K562 (cell line): Measurements from ENCODE around the gene PLCB1.

Experiments
- AFF4 ChIP-seq: sonication (generic); formaldehyde crosslinking; IDR thresholded peaks from 2 replicates; pipeline ENCODE4 v1.8.0; 2023; ENCODE audit warnings: mild to moderate bottlenecking, missing genetic modification reagents
- ELF4 ChIP-seq: fragments of 450-650 bp; formaldehyde crosslinking; IDR thresholded peaks from 2 replicates; pipeline ENCODE4 v1.4.0; 2022; ENCODE audit warnings: missing genetic modification characterization
- EZH2 ChIP-seq: IDR thresholded peaks from 2 replicates; pipeline ENCODE4 v1.6.1; 2012; ENCODE audit warnings: low read depth, mild to moderate bottlenecking, inconsistent platforms, low read length, borderline replicate concordance
- GABPB1 ChIP-seq: sonication (generic); formaldehyde crosslinking; IDR thresholded peaks from 2 replicates; pipeline ENCODE4 v1.8.0; 2022; ENCODE audit warnings: mild to moderate bottlenecking, missing genetic modification reagents
- HDAC6 ChIP-seq: IDR thresholded peaks from 2 replicates; pipeline ENCODE4 v1.6.1; 2012; ENCODE audit warnings: low read depth, mild to moderate bottlenecking, control low read depth, inconsistent platforms, low read length, moderate library complexity
- HIVEP1 ChIP-seq: fragments of 250-450 bp; sonication (Bioruptor Pico); IDR thresholded peaks from 2 replicates; pipeline ENCODE4 v1.4.0; 2020; ENCODE audit warnings: mild to moderate bottlenecking
- HMGXB4 ChIP-seq: sonication (generic); formaldehyde crosslinking; IDR thresholded peaks from 2 replicates; pipeline ENCODE4 v1.8.1; 2023; ENCODE audit warnings: mild to moderate bottlenecking, missing genetic modification reagents
- MAFG ChIP-seq: fragments of 450-650 bp; conservative IDR thresholded peaks from 2 replicates; pipeline ENCODE4 v1.6.1; 2016; ENCODE audit warnings: missing genetic modification characterization, missing compliant biosample characterization
- POLR2A ChIP-seq: fragments of 450-650 bp; conservative IDR thresholded peaks from 2 replicates; pipeline ENCODE4 v1.6.1; 2016
- POLR2G ChIP-seq: fragments of 200-400 bp; formaldehyde crosslinking; IDR thresholded peaks from 2 replicates; pipeline ENCODE4 v1.6.1; 2017; ENCODE audit warnings: low read depth, mild to moderate bottlenecking, antibody characterized with exemption, low read length, moderate library complexity
- PTBP1 ChIP-seq: fragments of 200-400 bp; formaldehyde crosslinking; IDR thresholded peaks from 2 replicates; pipeline ENCODE4 v1.6.1; 2017; ENCODE audit warnings: low read depth, low read length
- SIN3A ChIP-seq, 2 experiments: fragments of 150-350 bp in 1 of 2; IDR thresholded peaks; 2 replicates each; pipeline ENCODE4 v1.6.1; 2011 to 2016; ENCODE audit warnings: borderline replicate concordance in 2 of 2, low read depth in 2 of 2, low read length in 2 of 2, mild to moderate bottlenecking in 2 of 2, moderate library complexity in 2 of 2; ENCODE audit not compliant: control insufficient read depth in 1 of 2
- SMAD3 ChIP-seq: fragments of 450-650 bp; formaldehyde crosslinking; conservative IDR thresholded peaks from 2 replicates; pipeline ENCODE4 v1.4.0; 2020; ENCODE audit warnings: mild to moderate bottlenecking
- SMC3 ChIP-seq: conservative IDR thresholded peaks from 2 replicates; pipeline ENCODE4 v1.6.1; 2011; ENCODE audit warnings: low read depth, low read length, improper control_type of control experiment; ENCODE audit not compliant: insufficient read depth

DNA sequence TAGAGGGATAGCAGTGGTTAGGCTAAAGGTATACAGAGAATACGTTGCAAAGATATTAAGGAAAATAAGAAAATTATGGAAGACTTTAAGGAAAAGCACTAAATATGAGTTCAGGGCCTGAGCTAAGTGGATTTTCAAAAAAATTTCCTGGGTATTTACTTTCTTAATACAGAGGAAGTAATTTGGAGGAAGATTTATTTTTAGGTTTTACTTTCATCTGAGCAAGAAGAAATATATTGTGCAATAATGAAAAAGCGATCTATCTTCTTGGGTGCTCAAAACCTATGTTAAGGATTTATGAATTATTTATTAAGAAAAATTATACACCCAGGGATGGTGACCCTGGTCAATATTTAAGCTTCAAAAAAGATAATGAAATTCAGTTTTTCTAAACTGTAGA is 224.7 kb downstream of the PLCB1 start:
- TF ChIP-seq AFF4 (no peak), HDAC6 (no peak), HIVEP1 (CRISPR knock-in tag) (no peak), GABPB1 (no peak), ELF4 (no peak), PTBP1 (no peak), POLR2G (no peak), POLR2A (no peak), EZH2 (no peak), MAFG (tag) (no peak), SIN3A (IDR thresholded peaks at IDR 0.05; ENCODE audit: borderline replicate concordance in 2 of 2, control insufficient read depth in 1 of 2, low read depth in 2 of 2, low read length in 2 of 2) (no peak), HMGXB4 (CRISPR knock-in tag) (no peak), SMC3 (no peak), SMAD3 (no peak)
